Skin epidermis (tissue), 12 donors: Measurements from ENCODE around the gene HOXC6.
A peak's percentile ranks its signal among the peaks of the same experiment; 100 is the strongest.

ENCODE experiments used
- H3K27ac ChIP-seq, 21 experiments: fragments of 200-600 bp; sonication (generic) in 11 of 21; one replicate each; pipeline ENCODE4 v1.5.0; 2020; ENCODE audit warnings: mild to moderate bottlenecking in 3 of 21, inconsistent platforms in 2 of 21, moderate library complexity in 2 of 21
- H3K4me3 ChIP-seq, 7 experiments: fragments of 200-600 bp; sonication (generic) in 2 of 7; one replicate each; pipeline ENCODE4 v1.5.0; 2020; ENCODE audit warnings: inconsistent platforms in 2 of 7, mild to moderate bottlenecking in 2 of 7, moderate library complexity in 1 of 7

The HOXC6 gene

GRCh38 chr12:53988541-53989226 lies 39.6 kb upstream of the HOXC6 start:
- H3K27ac ChIP-seq = peak overlapping the region in 4 of 21 experiments; percentile 45 to 98 (median 60)

GRCh38 chr12:53989227-53990113 lies 38.8 kb upstream of the HOXC6 start:
- no peak overlapping the region for H3K4me3 ChIP-seq
- H3K27ac ChIP-seq = peak overlapping the region in 5 of 21 experiments; percentile 0 to 98 (median 53)

More at GRCh38 chr12:53988541-53989226, 39.6 kb upstream of the HOXC6 start:
- H3K4me3 ChIP-seq = no peak overlapping the region

DNA sequence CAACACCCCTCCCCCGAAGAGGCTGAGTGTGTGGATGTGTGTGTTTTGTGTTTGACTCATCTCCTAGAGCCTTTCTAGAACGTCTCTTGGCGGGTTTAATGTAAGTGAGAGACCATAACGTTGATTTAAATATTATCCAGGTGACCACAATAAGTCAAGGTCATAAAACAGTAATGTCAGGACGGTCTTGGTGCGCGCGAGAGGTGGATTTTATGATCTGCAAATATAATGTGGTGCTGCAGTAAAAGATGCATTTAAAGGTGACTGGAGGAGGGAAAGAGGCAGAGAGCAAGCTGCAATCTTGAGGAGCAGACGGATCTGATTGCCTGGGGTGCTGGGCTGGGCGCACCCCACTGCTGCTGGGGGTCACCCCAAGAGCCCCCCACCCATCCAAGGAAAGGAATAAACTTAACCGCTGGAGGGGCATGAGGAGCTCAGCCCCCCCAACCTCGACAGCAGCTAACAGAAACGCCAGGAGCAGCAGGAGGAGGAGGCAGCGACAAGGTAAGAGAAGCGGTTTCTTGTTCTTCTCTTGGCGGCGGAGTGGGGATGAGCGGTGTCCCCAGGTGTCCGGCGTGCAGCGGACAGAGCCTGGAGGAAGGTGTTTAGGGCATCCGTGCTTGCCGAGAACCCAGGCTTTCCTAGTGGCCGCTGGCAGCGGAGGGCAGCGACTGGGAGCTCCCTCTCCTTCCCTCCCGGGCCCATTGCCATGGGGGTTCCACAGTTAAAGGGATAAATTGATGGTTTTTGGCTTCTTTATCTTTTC lies 37.7 kb upstream of the HOXC6 start:
- no peak overlapping the region for H3K4me3 ChIP-seq
- H3K27ac ChIP-seq = peak overlapping the region in 6 of 21 experiments; percentile 12 to 98 (median 48)

DNA sequence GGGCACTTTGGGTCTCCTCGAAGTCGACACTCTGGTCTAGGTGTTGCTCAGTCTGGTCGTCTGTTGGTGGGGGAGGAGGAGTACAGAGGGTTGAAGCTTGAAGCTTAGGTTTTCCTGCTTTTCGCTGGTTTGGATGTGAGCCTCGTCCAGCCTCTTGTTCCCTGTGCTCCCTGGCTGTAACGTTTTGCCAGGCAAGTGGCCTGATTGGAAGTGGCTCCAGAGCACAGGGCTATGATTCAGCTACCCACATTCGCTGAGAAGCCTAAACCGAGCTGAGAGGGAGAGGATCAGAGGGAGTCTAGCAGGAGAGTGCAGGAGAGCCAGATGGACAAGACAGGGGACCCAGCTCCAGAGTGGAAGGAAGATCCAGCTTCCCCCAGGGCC lies 37.2 kb upstream of the HOXC6 start:
- no peak overlapping the region for H3K4me3 ChIP-seq

DNA sequence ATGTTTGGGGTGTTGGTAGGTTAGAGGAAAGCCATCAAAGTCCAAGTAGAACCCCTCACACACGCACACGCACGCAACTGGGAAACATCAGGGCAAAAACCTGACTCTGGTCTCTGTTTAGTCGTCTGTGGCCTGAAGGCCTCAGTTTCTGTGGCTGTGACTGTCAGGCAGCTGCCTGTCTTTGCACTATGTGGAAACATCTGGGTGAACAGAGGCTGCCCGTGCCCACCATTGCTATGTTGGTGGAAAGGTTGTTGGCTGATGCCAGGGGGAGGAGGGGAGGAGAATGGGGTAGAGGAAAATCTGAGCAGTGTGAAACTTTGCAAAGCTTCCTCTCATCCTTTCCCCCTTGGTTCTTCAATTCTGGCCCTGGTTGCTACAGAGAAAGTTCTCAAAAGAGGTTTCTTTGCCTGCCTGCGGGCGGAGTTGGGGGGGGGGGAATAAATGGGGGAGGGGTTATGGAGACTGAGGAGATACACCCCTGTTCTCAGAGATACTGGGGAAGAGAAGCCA lies 35.8 kb upstream of the HOXC6 start:
- Histone ChIP-seq H3K4me3 (no peak overlapping the region), H3K27ac (peak overlapping the region in 4 of 21 experiments; percentile 97 to 98 (median 98))

More for the DNA sequence above, 37.2 kb upstream of the HOXC6 start:
- peak overlapping the region in 6 of 21 experiments; percentile 12 to 98 (median 72) for H3K27ac ChIP-seq

- H3K4me3 ChIP-seq = no peak overlapping the region
- H3K27ac ChIP-seq = peak overlapping the region in 6 of 21 experiments; percentile 80 to 98 (median 98)
Observed at GRCh38 chr12:53993162-53994008, 34.9 kb upstream of the HOXC6 start.

DNA sequence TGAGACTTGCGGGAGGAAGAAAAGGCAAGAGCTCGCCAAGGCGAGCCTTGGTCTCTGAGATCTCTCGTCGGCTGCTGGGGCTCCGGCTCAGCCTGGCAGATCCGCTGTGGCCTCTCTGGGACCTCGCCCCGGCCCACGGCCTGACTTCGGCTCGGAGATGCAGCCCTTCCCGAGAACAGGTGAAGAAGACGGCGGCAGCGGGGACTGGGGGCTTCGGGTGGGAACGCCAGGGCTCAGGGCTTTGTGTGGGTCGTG lies 34.3 kb upstream of the HOXC6 start:
- Histone ChIP-seq H3K27ac (peak overlapping the region in 10 of 21 experiments; percentile 35 to 98 (median 88)), H3K4me3 (peak overlapping the region in 2 of 7 experiments; percentile 33 to 54)

DNA sequence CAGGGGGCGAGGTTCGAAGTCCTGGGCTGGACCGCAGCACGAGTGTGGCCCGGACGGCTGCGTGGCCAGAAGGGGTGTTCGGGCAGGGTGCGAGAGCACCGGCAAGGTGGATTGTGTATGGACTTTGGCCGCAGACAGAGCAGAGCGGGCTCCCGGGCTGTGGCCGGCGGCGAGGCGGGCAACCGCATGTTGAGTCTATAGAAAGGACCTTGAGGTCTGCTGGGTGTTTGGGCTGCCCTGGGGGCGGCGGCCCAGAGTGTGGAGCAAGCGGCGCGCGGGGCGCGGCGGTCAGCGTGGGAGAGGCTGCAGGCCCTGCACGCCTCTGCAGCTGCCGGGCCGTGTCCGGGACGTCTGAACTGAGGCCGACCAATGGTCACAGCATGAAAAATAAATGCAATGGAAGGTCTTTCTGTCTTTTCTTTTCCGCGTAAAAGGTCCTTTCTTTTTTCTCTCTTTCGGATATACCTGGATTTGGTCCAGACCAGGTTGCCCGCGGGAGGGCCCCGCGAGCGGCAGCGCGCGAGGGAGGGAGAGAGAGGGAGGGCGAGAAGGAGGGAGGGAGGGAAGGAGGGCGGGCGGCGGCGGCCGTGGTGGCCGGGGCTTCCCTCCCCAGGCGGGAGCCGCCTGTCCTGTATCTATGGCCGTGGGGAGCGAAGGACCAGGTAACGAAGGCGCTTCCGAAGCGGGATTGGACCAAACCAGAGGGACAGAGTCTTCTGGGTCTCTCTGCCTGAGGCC lies 33.8 kb upstream of the HOXC6 start:
- Histone ChIP-seq H3K4me3 (peak overlapping the region in 6 of 7 experiments; percentile 33 to 54 (median 40)), H3K27ac (peak overlapping the region in 16 of 21 experiments; percentile 35 to 98 (median 86))

DNA sequence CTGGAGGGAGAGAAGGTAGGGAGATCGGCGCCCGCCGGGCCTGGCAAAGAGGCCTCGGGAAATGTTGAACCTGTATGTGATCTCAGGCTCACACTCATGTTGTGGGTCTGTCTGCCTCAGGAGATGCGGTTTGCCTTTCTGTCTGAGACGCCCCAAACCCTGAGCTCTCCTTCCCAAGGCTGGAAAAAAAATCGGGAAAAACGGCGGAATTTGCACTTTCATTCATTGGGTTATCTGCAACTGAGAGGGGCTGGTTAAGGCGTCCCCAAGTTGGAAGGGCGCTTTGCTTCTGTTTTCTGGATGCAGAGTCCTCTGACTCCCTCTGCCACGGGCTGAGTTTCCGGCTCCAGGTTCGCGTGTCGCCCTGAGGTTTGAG lies 33.2 kb upstream of the HOXC6 start:
- H3K27ac ChIP-seq = peak overlapping the region in 17 of 21 experiments; percentile 28 to 98 (median 85)
- peak overlapping the region; percentile 31 to 54 (median 39) for H3K4me3 ChIP-seq

DNA sequence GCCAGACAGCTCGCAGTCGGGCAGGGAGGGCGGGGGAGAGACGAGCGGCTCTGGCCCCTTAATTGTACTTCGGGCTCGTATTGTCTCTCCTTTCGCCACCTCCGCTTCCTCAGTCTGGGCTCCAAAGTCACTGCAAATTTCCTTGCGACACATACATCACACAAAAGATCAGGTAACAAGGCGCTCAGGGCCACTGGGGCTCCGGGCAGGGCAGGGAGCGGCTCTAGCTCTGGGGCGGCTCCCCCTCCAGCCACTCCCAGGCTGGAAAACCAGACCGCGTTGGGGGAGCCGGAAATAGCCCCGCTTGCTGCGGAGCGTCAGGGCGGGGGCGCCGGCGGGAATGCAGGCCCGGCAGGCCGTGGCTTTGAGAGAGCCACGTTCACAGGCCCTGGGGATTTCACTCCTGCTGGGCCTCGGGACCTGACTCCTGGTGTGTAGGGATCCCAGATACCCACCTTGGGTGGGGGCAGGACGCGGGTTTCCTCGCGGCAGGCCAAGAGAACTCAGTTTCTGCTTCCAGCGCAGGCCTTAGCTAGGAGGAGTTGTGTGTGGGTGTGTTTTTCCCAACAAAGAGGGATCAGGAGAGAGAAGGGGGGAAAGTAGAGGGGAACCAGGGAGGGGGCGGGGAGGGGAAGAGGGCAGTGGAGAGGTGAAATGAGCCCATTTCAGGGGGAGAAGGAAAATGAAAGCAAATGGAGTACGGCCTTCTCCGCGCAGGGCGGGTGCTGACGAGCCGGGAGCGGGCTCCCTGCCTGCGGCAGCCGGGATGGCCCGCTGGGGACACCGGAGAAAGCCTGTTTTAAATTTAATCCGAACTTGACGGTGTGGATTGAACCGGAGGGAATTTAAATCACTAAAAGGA lies 32.6 kb upstream of the HOXC6 start:
- H3K4me3 ChIP-seq = peak overlapping the region; percentile 31 to 54 (median 39)

DNA sequence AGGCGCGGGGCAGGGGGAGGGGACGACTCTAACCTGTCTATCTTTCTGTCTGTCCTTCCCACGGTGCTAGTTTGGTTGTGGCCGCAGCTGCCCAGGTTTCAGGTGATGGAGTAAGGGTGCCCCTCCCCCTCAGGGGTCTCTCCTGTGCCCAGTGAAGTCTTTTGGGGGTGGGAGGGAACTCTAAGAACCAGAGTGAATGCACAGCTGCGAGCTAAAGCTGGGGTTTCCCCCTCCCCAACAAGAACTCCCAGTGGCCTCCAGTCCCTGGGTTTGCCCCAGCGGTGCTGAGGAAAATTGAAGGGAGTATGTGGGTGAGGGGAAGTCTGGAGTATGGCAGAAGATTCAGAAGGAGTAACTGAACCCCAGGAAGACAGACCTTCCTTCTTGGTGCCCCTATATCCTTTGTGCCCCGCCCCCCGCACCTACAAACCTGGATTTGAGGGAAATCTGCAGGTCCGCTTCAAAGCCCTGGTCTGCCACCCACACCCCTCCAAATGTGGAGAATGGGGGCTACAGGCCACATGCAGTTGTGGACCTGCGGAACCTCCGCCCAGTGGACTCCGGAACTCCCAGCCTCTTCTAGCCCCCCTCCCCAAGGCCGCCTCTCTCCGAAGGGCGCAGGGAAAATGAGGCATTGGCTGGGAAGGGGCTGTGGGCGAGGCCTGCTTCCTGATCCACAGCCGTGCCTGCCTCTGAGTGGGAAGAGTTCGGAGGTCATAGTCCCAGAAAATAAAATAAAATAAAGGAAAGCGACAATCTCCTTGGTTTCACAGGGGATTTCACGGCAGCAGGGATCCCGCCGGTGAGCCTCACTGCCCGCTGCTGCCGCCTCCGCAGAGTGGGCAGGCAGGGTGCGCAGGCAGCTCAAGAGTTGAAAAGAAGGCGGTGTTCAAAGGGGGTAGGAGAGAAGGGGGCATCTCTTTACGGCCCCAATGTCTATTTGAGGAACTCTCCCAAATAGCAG lies 31.7 kb upstream of the HOXC6 start:
- H3K27ac ChIP-seq = peak overlapping the region in 18 of 21 experiments; percentile 11 to 98 (median 84)
- H3K4me3 ChIP-seq = peak overlapping the region; percentile 31 to 54 (median 39)

More for the DNA sequence above, 32.6 kb upstream of the HOXC6 start:
- peak overlapping the region in 20 of 21 experiments; percentile 11 to 98 (median 82) for H3K27ac ChIP-seq

DNA sequence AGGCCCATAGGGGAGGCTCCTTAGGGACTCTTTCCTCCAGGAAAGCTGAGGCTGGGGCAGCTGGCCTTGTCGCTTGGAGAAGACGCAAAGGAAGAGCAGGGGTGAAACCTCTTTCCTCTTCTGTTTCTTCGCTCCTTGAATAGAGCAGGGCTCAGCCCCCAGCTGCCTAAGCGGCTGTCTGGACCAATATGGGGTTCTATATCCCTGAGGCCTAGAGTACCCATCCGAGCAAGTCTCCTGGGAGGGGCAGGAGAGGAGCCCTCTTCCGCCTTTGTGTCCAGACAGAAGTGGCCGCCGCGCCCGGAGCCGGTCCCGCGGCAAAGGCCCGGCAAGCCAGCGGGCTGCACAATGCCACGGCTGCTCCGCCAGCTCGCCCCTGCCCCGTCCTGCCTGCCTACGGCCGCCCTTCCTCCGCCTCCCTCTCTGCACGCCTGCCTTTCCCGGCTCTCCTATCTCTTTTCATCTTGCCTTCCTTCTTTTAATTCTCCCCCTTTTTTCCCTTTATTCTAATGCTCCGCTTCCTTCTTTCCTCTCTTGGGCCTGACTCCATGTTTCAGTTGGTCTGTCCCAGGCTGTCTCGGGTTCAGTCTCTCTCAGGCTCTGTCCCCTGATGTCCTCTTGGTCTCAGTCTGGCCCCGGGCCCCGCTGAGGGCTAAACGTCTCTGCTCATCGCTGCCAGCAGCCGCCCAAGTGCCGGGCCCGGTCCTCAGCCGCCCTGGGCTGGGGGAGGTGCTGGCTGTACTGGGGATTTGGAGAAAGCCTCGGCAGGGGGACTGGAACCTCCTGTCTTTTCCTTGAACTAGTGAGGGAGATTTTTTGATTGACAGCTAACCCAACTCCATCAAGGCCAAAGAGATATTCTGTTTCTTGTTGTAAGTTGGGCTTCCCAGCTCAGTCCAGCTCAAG lies 30.8 kb upstream of the HOXC6 start:
- peak overlapping the region in 1 of 7 experiments; percentile 4 for H3K4me3 ChIP-seq
- H3K27ac ChIP-seq = peak overlapping the region in 12 of 21 experiments; percentile 1 to 98 (median 84)

DNA sequence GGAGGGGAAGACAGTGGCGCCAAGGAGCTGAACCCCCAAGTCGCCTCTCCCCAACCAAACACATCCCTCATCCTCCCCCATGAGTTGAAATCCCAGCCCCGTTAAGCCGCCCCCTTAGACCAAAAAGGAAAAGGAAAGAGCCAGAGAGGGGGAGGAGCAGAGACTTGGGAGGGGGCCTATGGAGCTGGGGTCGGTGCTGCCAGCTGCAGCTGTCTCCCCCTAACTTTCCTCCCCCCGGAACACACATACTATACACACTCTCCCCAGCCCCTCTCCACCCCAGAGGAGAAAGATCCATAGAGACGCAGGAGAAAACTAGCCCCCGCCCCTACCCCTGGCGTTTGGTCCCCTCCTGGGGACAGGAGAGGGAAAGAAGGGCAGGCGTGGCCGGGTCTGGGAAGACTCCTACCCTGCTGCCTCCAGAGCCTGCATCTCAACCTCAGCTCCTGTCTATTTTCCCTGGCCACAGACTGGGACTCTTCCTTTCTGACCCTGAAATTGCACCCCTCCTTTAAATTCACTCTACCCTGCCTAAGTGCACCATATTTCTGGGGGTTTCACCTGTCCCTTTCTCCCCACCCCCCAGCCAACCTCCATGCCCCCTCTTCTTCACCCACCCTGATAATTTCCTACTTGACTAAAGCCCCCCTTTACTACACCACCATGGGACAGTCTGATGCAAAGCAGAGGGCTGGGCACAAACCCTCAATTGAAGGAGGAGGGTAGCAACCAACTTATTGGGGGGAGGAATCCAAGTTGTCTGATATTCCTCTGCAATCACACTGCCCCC lies 29.9 kb upstream of the HOXC6 start:
- Histone ChIP-seq H3K4me3 (peak overlapping the region in 1 of 7 experiments; percentile 64), H3K27ac (peak overlapping the region in 8 of 21 experiments; percentile 40 to 98 (median 94))

DNA sequence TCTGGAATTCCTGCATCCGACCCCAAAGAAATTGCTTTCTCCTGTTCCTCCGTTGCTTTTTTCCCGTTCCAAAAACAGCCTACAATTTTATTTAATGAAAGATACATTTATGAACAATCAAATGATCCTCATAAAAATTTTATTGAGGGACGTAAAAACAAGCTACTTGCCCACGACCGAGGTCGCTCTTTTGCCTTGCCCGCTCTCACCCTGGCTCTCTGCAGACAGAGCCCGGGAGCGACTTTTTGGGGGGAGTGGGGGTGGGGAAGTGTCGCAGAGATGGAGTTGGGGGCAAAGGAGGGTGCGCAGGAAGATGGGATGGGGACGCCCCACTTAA lies 29.4 kb upstream of the HOXC6 start:
- Histone ChIP-seq H3K4me3 (peak overlapping the region in 4 of 7 experiments; percentile 40 to 68 (median 55)), H3K27ac (peak overlapping the region in 8 of 21 experiments; percentile 88 to 99 (median 95))
